Measurements from ENCODE around the gene CISD3.

Gene CISD3

GRCh38 chr17:38733982-38734973 lies 4.1 kb downstream of the CISD3 start:
- peak overlapping the region; percentile 9 to 98 (median 86); a peak in 16 of 22 replicates for H3K4me2 ChIP-seq
- peaks cover 47 to 87% (median 71%) of the 10 kb centered on the region in 10 experiments for H3K4me1 ChIP-seq
- H3K9ac ChIP-seq: peak overlapping the region in 1 of 11 experiments; percentile 3; a peak in 3 of 22 replicates
- peaks cover 6 to 61% (median 15%) of the 10 kb centered on the region in 11 experiments; a peak in 16 of 22 replicates for H3K36me3 ChIP-seq
- TF ChIP-seq Cebpa-rat (IDR thresholded peaks at IDR 0.05): no peak
- no peak overlapping the region for H3K4me3 ChIP-seq
- no peak overlapping the region for H3K27ac ChIP-seq
- H3K9me3 ChIP-seq (replicated peaks in 1 of 11): no peaks in the 10 kb centered on the region
- H4K20me1 ChIP-seq: peaks cover 7 to 62% (median 33%) of the 10 kb centered on the region in 11 experiments; a peak in 17 of 22 replicates
- H3K27me3 ChIP-seq: no peaks in the 10 kb centered on the region

- Histone ChIP-seq H3K36me3 (peaks cover 6 to 65% (median 15%) of the 10 kb centered on the region in 11 experiments; a peak in 16 of 22 replicates), H3K27ac (no peak overlapping the region), H3K9me3 (replicated peaks in 1 of 11) (no peaks in the 10 kb centered on the region), H3K4me3 (no peak overlapping the region), H3K4me2 (peak overlapping the region in 10 of 11 experiments; percentile 7 to 45 (median 24); a peak in 9 of 22 replicates), H3K27me3 (no peaks in the 10 kb centered on the region), H3K4me1 (peaks cover 41 to 91% (median 73%) of the 10 kb centered on the region in 10 experiments), H4K20me1 (peaks cover 7 to 67% (median 33%) of the 10 kb centered on the region in 11 experiments; a peak in 17 of 22 replicates), H3K9ac (peak overlapping the region in 7 of 11 experiments; percentile 2 to 48 (median 15); a peak in 6 of 22 replicates)
- no peak for TF ChIP-seq Cebpa-rat (IDR thresholded peaks at IDR 0.05)
Observed at GRCh38 chr17:38735161-38735997, 5.2 kb downstream of the CISD3 start.

- peak overlapping the region in 8 of 11 experiments; percentile 5 to 74 (median 60); a peak in 14 of 22 replicates for H3K4me2 ChIP-seq
- no peaks in the 10 kb centered on the region for H3K27me3 ChIP-seq
- no peaks in the 10 kb centered on the region for H3K9me3 ChIP-seq (replicated peaks in 1 of 11)
- TF ChIP-seq Cebpa-rat (IDR thresholded peaks at IDR 0.05): no peak
- peaks cover 23 to 91% (median 74%) of the 10 kb centered on the region in 10 experiments for H3K4me1 ChIP-seq
- no peak overlapping the region for H3K9ac ChIP-seq
- peaks cover 5 to 65% (median 21%) of the 10 kb centered on the region in 11 experiments; a peak in 17 of 22 replicates for H4K20me1 ChIP-seq
- H3K27ac ChIP-seq: no peak overlapping the region
- H3K4me3 ChIP-seq: no peak overlapping the region
- peaks cover 2 to 55% (median 6%) of the 10 kb centered on the region in 11 experiments; a peak in 15 of 22 replicates for H3K36me3 ChIP-seq
Observed at GRCh38 chr17:38738007-38738662, 8.0 kb downstream of the CISD3 start.

- Histone ChIP-seq H3K4me1 (peaks cover 18 to 91% (median 74%) of the 10 kb centered on the region in 10 experiments), H3K4me3 (no peak overlapping the region), H3K27me3 (no peaks in the 10 kb centered on the region), H3K9me3 (replicated peaks in 1 of 11) (no peaks in the 10 kb centered on the region), H3K9ac (no peak overlapping the region), H4K20me1 (peaks cover 0 to 65% (median 15%) of the 10 kb centered on the region in 11 experiments; a peak in 16 of 22 replicates), H3K27ac (no peak overlapping the region), H3K36me3 (peaks cover 0 to 50% (median 4%) of the 10 kb centered on the region in 11 experiments; a peak in 12 of 22 replicates), H3K4me2 (peak overlapping the region in 7 of 11 experiments; percentile 51 to 74 (median 64); a peak in 12 of 22 replicates)
- no peak for TF ChIP-seq Cebpa-rat (IDR thresholded peaks at IDR 0.05)
Observed at GRCh38 chr17:38738686-38739085, 8.5 kb downstream of the CISD3 start.

- Histone ChIP-seq H3K9ac (no peak overlapping the region), H3K4me1 (peaks cover 12 to 91% (median 74%) of the 10 kb centered on the region in 10 experiments), H3K36me3 (peaks cover 0 to 43% (median under 1%) of the 10 kb centered on the region in 11 experiments; a peak in 11 of 22 replicates), H3K27ac (no peak overlapping the region), H3K27me3 (no peaks in the 10 kb centered on the region), H4K20me1 (peaks cover 0 to 64% (median 14%) of the 10 kb centered on the region in 11 experiments; a peak in 16 of 22 replicates), H3K4me3 (no peak overlapping the region), H3K9me3 (replicated peaks in 1 of 11) (no peaks in the 10 kb centered on the region), H3K4me2 (no peak overlapping the region)
- TF ChIP-seq Cebpa-rat (IDR thresholded peaks at IDR 0.05): no peak
Observed at GRCh38 chr17:38739305-38739704, 9.2 kb downstream of the CISD3 start.

- Histone ChIP-seq H4K20me1 (peaks cover 0 to 58% (median 9%) of the 10 kb centered on the region in 11 experiments; a peak in 11 of 22 replicates), H3K4me3 (no peak overlapping the region), H3K4me2 (peak overlapping the region in 6 of 11 experiments; percentile 14 to 96 (median 72); a peak in 8 of 22 replicates), H3K27ac (no peak overlapping the region), H3K36me3 (peaks cover 0 to 39% (median 0%) of the 10 kb centered on the region in 11 experiments; a peak in 9 of 22 replicates), H3K9ac (no peak overlapping the region), H3K9me3 (replicated peaks in 1 of 11) (no peaks in the 10 kb centered on the region), H3K4me1 (peaks cover 7 to 91% (median 76%) of the 10 kb centered on the region in 10 experiments), H3K27me3 (no peaks in the 10 kb centered on the region)
- no peak for TF ChIP-seq Cebpa-rat (IDR thresholded peaks at IDR 0.05)
Observed at GRCh38 chr17:38740044-38740443, 9.9 kb downstream of the CISD3 start.

GRCh38 chr17:38740806-38741205 lies 10.7 kb downstream of the CISD3 start:
- no peak for TF ChIP-seq Cebpa-rat (IDR thresholded peaks at IDR 0.05)
- no peak overlapping the region for H3K4me3 ChIP-seq
- H3K27ac ChIP-seq: peak overlapping the region in 8 of 11 experiments; percentile 44 to 61 (median 54); a peak in 13 of 22 replicates
- no peaks in the 10 kb centered on the region for H3K27me3 ChIP-seq
- no peaks in the 10 kb centered on the region for H3K9me3 ChIP-seq (replicated peaks in 1 of 11)
- peak overlapping the region; percentile 13 to 98 (median 69); a peak in 21 of 22 replicates for H3K4me2 ChIP-seq
- H3K4me1 ChIP-seq: peaks cover 13 to 93% (median 78%) of the 10 kb centered on the region in 10 experiments
- H3K36me3 ChIP-seq: peaks cover 0 to 33% (median 0%) of the 10 kb centered on the region in 11 experiments; a peak in 8 of 22 replicates
- peaks cover 0 to 56% (median 2%) of the 10 kb centered on the region in 11 experiments; a peak in 9 of 22 replicates for H4K20me1 ChIP-seq
- H3K9ac ChIP-seq: peak overlapping the region in 8 of 11 experiments; percentile 26 to 55 (median 38); a peak in 12 of 22 replicates
